Muscle of leg (tissue), 11 donors: ENCODE data around the gene ORAI2. TPM values are rescaled to one million over a fixed set of nuclear protein-coding genes. Genes with fewer than 3 reads are reported as not detected.
A peak's percentile ranks its signal among the peaks of the same experiment; 100 is the strongest.

Experiments
- DNase-seq: peaks from one replicate; pipeline ENCODE4 v3.0.0; 2013
- H3K27ac ChIP-seq: one replicate; pipeline ENCODE4 v1.5.1; 2013; ENCODE audit warnings: mild to moderate bottlenecking, low read length, control low read depth
- H3K27me3 ChIP-seq: one replicate; pipeline ENCODE4 v1.6.1; 2013; ENCODE audit warnings: low read length; ENCODE audit not compliant: control insufficient read depth, insufficient read depth
- H3K36me3 ChIP-seq: one replicate; pipeline ENCODE4 v1.6.1; 2013; ENCODE audit warnings: low read length; ENCODE audit not compliant: control insufficient read depth, insufficient read depth
- H3K4me1 ChIP-seq: one replicate; pipeline ENCODE4 v1.6.1; 2013; ENCODE audit warnings: low read length; ENCODE audit not compliant: control insufficient read depth, insufficient read depth
- H3K4me3 ChIP-seq: one replicate; pipeline ENCODE4 v1.5.1; 2013; ENCODE audit warnings: low read length, control low read depth
- H3K9me3 ChIP-seq: replicated peaks from 2 replicates; pipeline ENCODE4 v1.6.1; 2013; ENCODE audit warnings: low read depth, low read length; ENCODE audit not compliant: control insufficient read depth
- WGBS: methylation state at CpG from one replicate; pipeline ENCODE4 v1.1.5; 2013; ENCODE audit warnings: missing lambda C conversion rate; ENCODE audit not compliant: insufficient coverage; 5-methylcytosine and 5-hydroxymethylcytosine counted together
- polyA plus RNA-seq, 8 donors: library from polyadenylated mRNA; unstranded; fragments of 120-200 nt; gene quantifications; one replicate each; pipeline versions ENCODE4 v1.2.1 to v1.2.3, GENCODE V29; 2013; ENCODE audit warnings: inconsistent platforms in 1 of 8, low replicate concordance in 1 of 8; ENCODE audit not compliant: insufficient read length in 8 of 8, insufficient read depth in 1 of 8
- total RNA-seq: library from RNA; stranded (reverse); fragments of 120-200 nt; gene quantifications from one replicate; pipeline ENCODE4 v1.2.4, GENCODE V29; 2013

ORAI2 gene
- total and polyA plus RNA-seq, 9 donors, result 7.0 to 17.8 (median 11.5) TPM

DNA sequence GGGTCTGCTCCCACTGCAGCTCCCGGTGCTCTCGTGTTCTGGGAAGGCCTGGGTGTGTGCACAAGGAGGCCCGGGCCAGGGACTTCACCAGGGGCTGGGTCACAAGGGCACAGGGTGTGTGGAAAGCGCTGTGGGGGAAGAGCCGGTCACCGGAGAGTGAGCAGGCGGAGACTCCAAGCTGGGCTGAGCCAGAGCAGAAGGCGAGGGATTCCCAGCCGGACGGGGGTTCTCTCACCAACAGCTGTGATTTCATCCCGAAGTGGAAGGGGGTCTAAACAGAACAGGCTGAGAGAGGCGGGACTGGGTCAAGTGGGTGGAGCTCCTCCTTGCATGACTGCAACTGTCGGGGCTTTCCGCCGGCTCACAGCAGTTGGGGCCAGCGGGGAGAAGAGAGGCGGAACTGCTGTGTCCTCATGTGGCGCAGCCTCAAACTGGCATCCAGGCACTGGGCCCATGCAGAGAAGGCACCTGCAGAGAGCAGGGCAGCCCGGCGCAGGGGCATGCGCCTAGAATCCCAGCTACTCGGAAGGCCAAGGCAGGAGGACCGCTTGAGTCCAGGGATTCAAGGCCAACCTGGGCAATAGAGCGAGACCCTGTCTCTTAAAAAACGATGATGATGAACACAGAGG is 7.6 kb upstream of the ORAI2 start:
- WGBS, result 73% methylated on average over 25 of the region's 25 CpGs
- H3K36me3 ChIP-seq, result peaks cover 62% of the 10 kb centered on the region
- peak overlapping the region; percentile 85 for H3K27ac ChIP-seq
- H3K4me1 ChIP-seq, result peaks cover 26% of the 10 kb centered on the region
- no peak overlapping the region for H3K4me3 ChIP-seq
- H3K9me3 ChIP-seq, result no peaks in the 10 kb centered on the region
- H3K27me3 ChIP-seq, result no peaks in the 10 kb centered on the region
- DNase-seq, result peak; percentile 52

GRCh38 chr7:102426268-102427018 is 6.9 kb upstream of the ORAI2 start:
- no peaks in the 10 kb centered on the region for H3K27me3 ChIP-seq
- peak overlapping the region; percentile 85 for H3K27ac ChIP-seq
- H3K4me1 ChIP-seq, result peaks cover 30% of the 10 kb centered on the region
- peaks cover 56% of the 10 kb centered on the region for H3K36me3 ChIP-seq
- no peaks in the 10 kb centered on the region for H3K9me3 ChIP-seq
- DNase-seq, result peak; percentile 39
- no peak overlapping the region for H3K4me3 ChIP-seq
- WGBS, result 84% methylated on average over 7 of the region's 16 CpGs

- no peaks in the 10 kb centered on the region for H3K27me3 ChIP-seq
- H3K27ac ChIP-seq, result peak overlapping the region; percentile 85
- H3K4me3 ChIP-seq, result no peak overlapping the region
- peaks cover 36% of the 10 kb centered on the region for H3K4me1 ChIP-seq
- no peak for DNase-seq
- H3K9me3 ChIP-seq, result no peaks in the 10 kb centered on the region
- WGBS, result no CpG with 5 or more reads among the region's 5 CpGs
- H3K36me3 ChIP-seq, result peaks cover 50% of the 10 kb centered on the region
These were observed 6.4 kb upstream of the ORAI2 start for GRCh38 chr7:102427019-102427405.

- H3K4me1 ChIP-seq, result peaks cover 41% of the 10 kb centered on the region
- H3K9me3 ChIP-seq, result no peaks in the 10 kb centered on the region
- WGBS, result 92% methylated on average over 10 of the region's 10 CpGs
- H3K27ac ChIP-seq, result no peak overlapping the region
- no peak overlapping the region for H3K4me3 ChIP-seq
- DNase-seq, result no peak
- peaks cover 35% of the 10 kb centered on the region for H3K36me3 ChIP-seq
- H3K27me3 ChIP-seq, result no peaks in the 10 kb centered on the region
These were observed 4.1 kb upstream of the ORAI2 start for GRCh38 chr7:102429141-102429899.

DNA sequence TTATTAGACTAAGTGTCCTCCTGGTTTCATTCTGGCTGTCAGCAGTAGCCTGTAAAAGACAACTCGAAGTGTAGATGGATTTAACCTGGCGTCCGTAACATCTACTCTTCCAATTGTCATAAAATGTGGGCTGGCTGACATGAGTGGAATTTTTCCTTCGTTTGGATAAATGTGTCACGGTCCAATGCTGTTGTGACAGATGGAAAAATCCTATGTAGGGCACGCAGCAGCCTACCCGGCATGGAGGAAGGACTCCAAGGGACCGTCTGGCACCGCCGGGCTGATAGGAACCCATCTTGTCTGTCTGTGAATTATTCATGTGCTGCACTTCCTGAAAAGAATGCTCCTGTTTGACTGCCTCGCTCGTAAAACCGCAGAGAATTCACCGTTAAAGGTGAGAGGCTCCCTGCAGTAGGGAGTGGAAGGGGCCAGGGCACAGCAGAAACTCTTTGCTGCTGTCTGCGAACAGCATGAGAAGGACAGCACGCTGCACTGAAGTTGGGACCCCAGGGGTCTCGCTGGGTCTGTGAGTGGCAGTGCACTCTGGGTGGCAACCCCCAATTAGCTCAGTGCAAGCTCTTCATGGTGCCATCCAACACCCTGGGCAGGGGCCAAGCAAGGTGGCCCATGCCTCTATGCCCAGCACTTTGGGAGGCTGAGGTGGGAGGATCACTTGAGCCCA is 1.6 kb upstream of the ORAI2 start:
- 20% methylated on average over 14 of the region's 17 CpGs for WGBS
- DNase-seq, result peak; percentile 69
- Histone ChIP-seq H3K27ac (peak overlapping the region; percentile 62), H3K27me3 (no peaks in the 10 kb centered on the region), H3K9me3 (no peaks in the 10 kb centered on the region), H3K4me3 (no peak overlapping the region), H3K4me1 (peaks cover 24% of the 10 kb centered on the region), H3K36me3 (peaks cover 10% of the 10 kb centered on the region)

GRCh38 chr7:102432442-102433218 is 745 bp upstream of the ORAI2 start:
- 17% methylated on average over 18 of the region's 27 CpGs for WGBS
- Histone ChIP-seq H3K27me3 (no peaks in the 10 kb centered on the region), H3K4me3 (peak overlapping the region; percentile 66), H3K36me3 (peaks cover 1% of the 10 kb centered on the region), H3K9me3 (no peaks in the 10 kb centered on the region), H3K27ac (peak overlapping the region; percentile 65), H3K4me1 (peaks cover 22% of the 10 kb centered on the region)
- no peak for DNase-seq

DNA sequence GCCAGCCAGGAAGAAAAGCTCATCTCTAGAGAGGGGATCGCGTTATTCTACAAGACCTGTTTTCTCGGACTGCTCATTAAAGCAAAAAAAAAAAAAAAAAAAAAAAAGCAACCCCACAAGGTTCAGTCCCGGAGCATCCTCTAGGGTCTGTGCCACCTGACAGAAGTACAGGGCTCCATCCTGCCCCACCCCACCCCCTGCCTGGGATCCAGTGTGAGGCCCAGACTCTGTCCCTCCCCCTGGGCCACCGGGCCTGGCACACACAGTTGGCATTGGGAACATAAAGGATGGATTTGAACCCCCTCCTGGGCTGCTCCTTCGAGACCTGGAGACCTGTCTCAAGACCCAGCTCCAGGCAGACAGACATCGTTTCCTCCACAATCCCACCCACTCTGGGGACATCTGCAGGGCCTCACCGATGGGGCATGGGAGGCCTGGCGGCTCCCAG is 688 bp downstream of the ORAI2 start:
- Histone ChIP-seq H3K4me1 (peaks cover 22% of the 10 kb centered on the region), H3K4me3 (peak overlapping the region; percentile 80), H3K9me3 (no peaks in the 10 kb centered on the region), H3K36me3 (peaks cover 4% of the 10 kb centered on the region), H3K27ac (peak overlapping the region; percentile 59), H3K27me3 (no peaks in the 10 kb centered on the region)
- WGBS, result 20% methylated on average over 6 of the region's 9 CpGs
- peak; percentile 33 for DNase-seq

DNA sequence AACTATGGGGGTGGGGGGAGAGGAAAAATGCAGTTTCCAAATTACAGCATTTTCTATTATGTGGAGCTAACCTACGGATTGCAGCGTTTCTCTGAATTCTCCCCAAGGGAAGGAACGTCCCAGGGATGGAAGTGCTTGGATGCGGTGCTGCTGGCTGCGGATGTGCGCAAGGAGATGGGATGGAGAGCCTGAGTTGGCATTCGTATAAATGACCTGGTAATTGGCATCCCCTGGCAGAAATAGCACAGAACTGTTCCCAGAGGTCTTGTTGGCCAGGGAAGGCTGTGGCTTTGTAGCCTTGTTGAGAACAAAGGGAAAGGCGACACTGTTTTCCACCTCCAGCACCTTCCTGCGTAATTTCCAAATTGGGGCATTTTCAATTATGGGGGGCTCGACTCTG is 2.7 kb downstream of the ORAI2 start:
- DNase-seq, result no peak
- Histone ChIP-seq H3K4me3 (no peak overlapping the region), H3K27me3 (no peaks in the 10 kb centered on the region), H3K27ac (no peak overlapping the region), H3K9me3 (no peaks in the 10 kb centered on the region), H3K36me3 (peaks cover 11% of the 10 kb centered on the region), H3K4me1 (peaks cover 30% of the 10 kb centered on the region)
- WGBS, result 84% methylated on average over 6 of the region's 10 CpGs

DNA sequence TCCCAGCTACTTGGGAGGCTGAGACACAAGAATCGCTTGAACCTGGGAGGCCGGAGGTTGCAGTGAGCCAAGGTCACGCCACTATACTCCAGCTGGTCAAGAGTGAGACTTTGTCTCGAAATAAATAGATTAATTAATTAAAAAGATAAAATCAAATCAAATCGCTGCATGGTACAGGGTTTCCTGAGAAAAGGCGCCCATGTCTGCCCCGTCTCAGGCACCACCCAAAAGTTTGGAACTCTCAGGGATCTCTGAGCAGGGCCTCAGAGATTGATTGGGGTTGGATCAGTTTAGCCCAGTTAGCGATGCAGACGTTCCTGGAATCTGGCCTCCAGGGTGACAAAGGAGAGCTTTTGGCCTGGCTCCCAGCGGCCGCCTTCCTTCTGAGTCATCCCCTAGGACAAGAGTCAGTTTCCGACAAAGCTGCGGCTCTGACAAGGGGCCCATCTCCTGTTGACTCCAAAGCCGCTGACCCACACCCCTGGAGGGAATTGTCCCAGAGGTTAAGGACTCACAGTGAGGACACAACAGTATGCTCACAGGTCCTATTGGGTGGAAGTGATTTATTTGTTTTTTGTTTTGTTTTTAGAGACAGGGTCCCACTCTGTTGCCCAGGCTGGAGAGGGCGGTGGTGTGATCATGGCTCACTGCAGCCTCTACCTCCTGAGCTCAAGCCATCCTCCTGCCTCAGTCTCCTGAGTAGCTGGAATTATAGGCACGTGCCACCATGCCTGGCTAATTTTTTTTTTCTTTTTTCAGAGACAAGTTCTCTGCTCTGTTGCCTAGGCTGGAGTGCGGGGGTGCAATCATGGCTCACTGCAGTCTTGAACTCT is 6.8 kb downstream of the ORAI2 start:
- no peak overlapping the region for H3K27ac ChIP-seq
- no peaks in the 10 kb centered on the region for H3K27me3 ChIP-seq
- no peaks in the 10 kb centered on the region for H3K9me3 ChIP-seq
- peak; percentile 54 for DNase-seq
- H3K36me3 ChIP-seq, result peaks cover 21% of the 10 kb centered on the region
- 48% methylated on average over 10 of the region's 17 CpGs for WGBS
- H3K4me3 ChIP-seq, result no peak overlapping the region
- H3K4me1 ChIP-seq, result peaks cover 9% of the 10 kb centered on the region
